AG04449 (cell line): ENCODE measurements around the gene TH.

Experiments
- CTCF ChIA-PET: fragments of 350-600 bp; formaldehyde crosslinking; extraction: SDS; loops from one replicate; lab custom pipeline; 2021; ENCODE audit warnings: antibody characterized with exemption; lab: Yijun Ruan, JAX
- POLR2A ChIA-PET: fragments of 400-600, 350-600 bp; formaldehyde crosslinking; extraction: SDS; loops from one replicate; lab custom pipeline; 2020; ENCODE audit warnings: antibody characterized with exemption, inconsistent platforms; lab: Yijun Ruan, JAX
- DNase-seq: peaks from one replicate; pipeline ENCODE4 v3.0.0-alpha.2; 2010; ENCODE audit warnings: low read depth, low spot score
- H3K4me3 ChIP-seq: 2 replicates; pipeline ENCODE4 v1.5.1; 2011; ENCODE audit warnings: low read depth, mild to moderate bottlenecking, control low read depth, low read length
- CTCF ChIP-seq: IDR thresholded peaks from one replicate; pipeline ENCODE4 v1.5.1; 2011; ENCODE audit warnings: mild to moderate bottlenecking, moderate library complexity, low read length, control low read depth, inconsistent platforms; ENCODE audit not compliant: insufficient read depth; ENCODE audit errors: missing control alignments

Gene TH

GRCh38 chr11:2120359-2121100, 51.1 kb downstream of the TH start:
- ChIA-PET POLR2A (interaction anchor here (0.7 kb wide), 1 partner anchor 12 kb away, joined by 3 read pairs; no protein-coding TSS in a partner anchor), CTCF (interaction anchor here (0.8 to 1.2 kb wide), 2 partner anchors 21 to 30 kb away, joined by 3 to 4 read pairs; no protein-coding TSS in a partner anchor)
- no peak overlapping the region for H3K4me3 ChIP-seq
- no peak for DNase-seq
- TF ChIP-seq CTCF: peak; percentile 7

- TF ChIP-seq CTCF: no peak
- no peak overlapping the region for H3K4me3 ChIP-seq
- no peak for DNase-seq
- POLR2A ChIA-PET: no interaction called here
- CTCF ChIA-PET: no interaction called here
Measured at GRCh38 chr11:2118677-2119076, 52.9 kb downstream of the TH start.

GRCh38 chr11:2116680-2117079, 54.9 kb downstream of the TH start:
- DNase-seq: no peak
- POLR2A ChIA-PET: no interaction called here
- CTCF ChIA-PET: interaction anchor here (0.6 to 1.4 kb wide), 2 partner anchors 35 to 464 kb away, joined by 3 to 4 read pairs; no protein-coding TSS in a partner anchor
- TF ChIP-seq CTCF: no peak
- H3K4me3 ChIP-seq: no peak overlapping the region

GRCh38 chr11:2115308-2115707, 56.3 kb downstream of the TH start:
- TF ChIP-seq CTCF: no peak
- H3K4me3 ChIP-seq: no peak overlapping the region
- CTCF ChIA-PET: interaction anchor here (1.4 kb wide), 1 partner anchor 37 kb away, joined by 4 read pairs; no protein-coding TSS in a partner anchor
- POLR2A ChIA-PET: no interaction called here
- DNase-seq: no peak

- no peak for TF ChIP-seq CTCF
- no peak for DNase-seq
- CTCF ChIA-PET: interaction anchor here (0.8 to 1.9 kb wide), 2 partner anchors 18 to 37 kb away, joined by 3 to 11 read pairs; no protein-coding TSS in a partner anchor
- POLR2A ChIA-PET: no interaction called here
- no peak overlapping the region for H3K4me3 ChIP-seq
Measured at GRCh38 chr11:2114430-2115241, 57.0 kb downstream of the TH start.
